CD8-positive, alpha-beta memory T cell (primary cell): ENCODE results near the gene RNF14. TPM values are rescaled to one million over a fixed set of nuclear protein-coding genes. Genes with fewer than 3 reads are reported as not detected.

Experiments
- CTCF ChIA-PET: fragments of 350-600 bp; sonication (Branson Sonifier 250); formaldehyde crosslinking; loops from one replicate; lab custom pipeline; 2021; ENCODE audit warnings: antibody characterized with exemption; lab: Charles Lee
- POLR2A ChIA-PET: fragments of 350-600 bp; sonication (Branson Sonifier 250); formaldehyde crosslinking; loops from one replicate; lab custom pipeline; 2021; ENCODE audit warnings: antibody characterized with exemption; lab: Charles Lee
- DNase-seq, 5 donors: peaks; one replicate each; pipeline versions ENCODE4 v3.0.0 to v3.0.0-alpha.2; 2020 to 2022; ENCODE audit warnings: mixed read lengths in 1 of 5
- H3K27ac ChIP-seq: one replicate; pipeline ENCODE4 v1.7.0; 2013; ENCODE audit warnings: low read depth, mild to moderate bottlenecking, low read length, moderate library complexity
- H3K27me3 ChIP-seq: 2 replicates; pipeline ENCODE4 v1.7.0; 2013; ENCODE audit warnings: low read length, mild to moderate bottlenecking; ENCODE audit not compliant: insufficient read depth, poor library complexity, severe bottlenecking
- H3K36me3 ChIP-seq: 2 replicates; pipeline ENCODE4 v1.7.0; 2013; ENCODE audit warnings: mild to moderate bottlenecking, low read length, moderate library complexity; ENCODE audit not compliant: insufficient read depth
- H3K4me1 ChIP-seq: 2 replicates; pipeline ENCODE4 v1.7.0; 2013; ENCODE audit warnings: mild to moderate bottlenecking, low read length, moderate library complexity; ENCODE audit not compliant: insufficient read depth
- H3K4me3 ChIP-seq: 2 replicates; pipeline ENCODE4 v1.7.0; 2013; ENCODE audit warnings: mild to moderate bottlenecking, low read length
- H3K9me3 ChIP-seq: 2 replicates; pipeline ENCODE4 v1.7.0; 2013; ENCODE audit warnings: mild to moderate bottlenecking, low read length
- H3K27ac Mint-ChIP-seq, 8 donors: one replicate each; pipeline ENCODE4 v1.8.0; 2020 to 2021; ENCODE audit warnings: mixed read lengths in 8 of 8, mild to moderate bottlenecking in 6 of 8, inconsistent platforms in 3 of 8, moderate library complexity in 3 of 8
- H3K27me3 Mint-ChIP-seq, 2 donors: one replicate each; pipeline ENCODE4 v1.8.0; 2020 to 2021; ENCODE audit warnings: mixed read lengths in 2 of 2, mild to moderate bottlenecking in 1 of 2, moderate library complexity in 1 of 2
- H3K36me3 Mint-ChIP-seq, 3 donors: one replicate each; pipeline ENCODE4 v1.8.0; 2020 to 2021; ENCODE audit warnings: mixed read lengths in 3 of 3, inconsistent platforms in 1 of 3, mild to moderate bottlenecking in 1 of 3
- H3K4me1 Mint-ChIP-seq, 3 donors: one replicate each; pipeline ENCODE4 v1.8.0; 2020 to 2021; ENCODE audit warnings: mixed read lengths in 3 of 3, inconsistent platforms in 1 of 3, mild to moderate bottlenecking in 1 of 3
- H3K4me3 Mint-ChIP-seq, 7 donors: one replicate each; pipeline ENCODE4 v1.8.0; 2020 to 2021; ENCODE audit warnings: mixed read lengths in 7 of 7, mild to moderate bottlenecking in 6 of 7, moderate library complexity in 4 of 7, inconsistent platforms in 2 of 7
- H3K9me3 Mint-ChIP-seq, 5 donors: one replicate each; pipeline ENCODE4 v1.8.0; 2020 to 2022; ENCODE audit warnings: mixed read lengths in 5 of 5, mild to moderate bottlenecking in 3 of 5, moderate library complexity in 2 of 5, inconsistent platforms in 1 of 5
- polyA plus RNA-seq: library from polyadenylated mRNA; unstranded; fragments of 300-500 nt; fragmentation: Illumina TruSeq; gene quantifications from one replicate; pipeline ENCODE4 v1.2.3, GENCODE V29; 2021
- total RNA-seq, 2 experiments: library from RNA; stranded (reverse); gene quantifications; one replicate each; pipeline ENCODE4 v1.2.3, GENCODE V29; 2021

RNF14 gene
- total and polyA plus RNA-seq, 3 experiments from 2014 or later = 43.7 to 49.6 (median 46.2) TPM

GRCh38 chr5:141969783-141970771, 1.2 kb downstream of the RNF14 start:
- Histone ChIP-seq H3K27me3 (no peaks in the 10 kb centered on the region), H3K4me3 (peak overlapping the region; percentile 69), H3K36me3 (peaks cover 11% of the 10 kb centered on the region), H3K4me1 (peaks cover 22% of the 10 kb centered on the region), H3K27ac (peak overlapping the region; percentile 74), H3K9me3 (no peaks in the 10 kb centered on the region)
- Mint-ChIP-seq H3K27me3 (no peaks in the 10 kb centered on the region), H3K4me1 (peaks cover 29 to 54% (median 51%) of the 10 kb centered on the region in 3 donors), H3K9me3 (no peaks in the 10 kb centered on the region), H3K27ac (peak overlapping the region; percentile 96 to 99 (median 98)), H3K4me3 (peak overlapping the region; percentile 87 to 97 (median 95)), H3K36me3 (peaks cover 0 to 33% (median 7%) of the 10 kb centered on the region in 3 donors)
- POLR2A ChIA-PET = interaction anchor here (0.5 to 2.0 kb wide), 15 partner anchors 10 to 1008 kb away, joined by 3 to 27 read pairs (median 4); partner anchors contain the start of genes DELE1, FCHSD1, GNPDA1 and NDFIP1
- CTCF ChIA-PET = interaction anchor here (0.8 to 6.2 kb wide), 37 partner anchors 8 to 743 kb away, joined by 3 to 76 read pairs (median 4); partner anchors contain the start of genes DIAPH1, GNPDA1 and PCDH12
- no peak for DNase-seq

DNA sequence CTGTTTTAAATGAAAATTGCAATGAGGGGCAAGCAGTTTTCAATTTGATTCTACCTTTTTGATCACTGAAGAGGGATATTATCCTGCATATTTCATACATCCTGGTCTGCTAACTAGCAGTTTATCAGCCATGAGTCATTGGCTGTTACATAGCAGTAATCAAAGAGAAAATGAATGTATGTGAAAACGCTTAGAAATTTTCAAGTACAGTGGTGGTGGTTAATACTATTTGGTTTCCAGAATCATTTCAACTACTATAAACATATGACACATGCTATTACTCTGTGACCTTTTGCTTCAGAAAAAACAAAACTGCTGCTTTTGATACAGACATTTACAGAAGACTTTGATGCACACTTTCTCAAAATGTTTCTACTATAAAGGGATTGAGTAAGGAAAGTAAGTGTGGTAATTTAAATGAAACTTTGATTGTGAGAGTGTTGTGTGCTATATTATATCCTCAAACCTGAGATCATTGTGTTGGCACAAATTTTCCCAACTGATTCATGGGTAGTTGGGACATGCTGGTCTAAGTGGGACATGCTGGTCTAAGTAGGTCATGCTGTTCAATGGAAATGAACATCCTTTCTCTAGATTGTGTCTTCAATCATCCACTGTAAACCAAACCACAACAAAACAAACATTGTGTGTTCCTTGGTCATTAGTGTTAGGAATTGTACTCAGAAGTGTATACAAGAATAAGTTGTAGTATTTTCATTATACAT, 5.1 kb downstream of the RNF14 start:
- ChIA-PET CTCF (no interaction called here), POLR2A (no interaction called here)
- Histone ChIP-seq H3K27me3 (no peaks in the 10 kb centered on the region), H3K27ac (no peak overlapping the region), H3K4me1 (peaks cover 22% of the 10 kb centered on the region), H3K9me3 (no peaks in the 10 kb centered on the region), H3K36me3 (peaks cover 23% of the 10 kb centered on the region), H3K4me3 (no peak overlapping the region)
- no peak overlapping the region for H3K4me3 Mint-ChIP-seq
- no peaks in the 10 kb centered on the region for H3K27me3 Mint-ChIP-seq
- no peaks in the 10 kb centered on the region for H3K9me3 Mint-ChIP-seq
- peaks cover 28 to 59% (median 46%) of the 10 kb centered on the region in 3 donors for H3K4me1 Mint-ChIP-seq
- H3K27ac Mint-ChIP-seq = peak overlapping the region in 2 of 8 donors; percentile 13 to 58
- H3K36me3 Mint-ChIP-seq = peaks cover 5 to 60% (median 16%) of the 10 kb centered on the region in 3 donors
- no peak for DNase-seq

GRCh38 chr5:141976176-141976575, 7.3 kb downstream of the RNF14 start:
- Histone ChIP-seq H3K27ac (no peak overlapping the region), H3K9me3 (no peaks in the 10 kb centered on the region), H3K27me3 (no peaks in the 10 kb centered on the region), H3K36me3 (peaks cover 35% of the 10 kb centered on the region), H3K4me1 (peaks cover 8% of the 10 kb centered on the region), H3K4me3 (no peak overlapping the region)
- Mint-ChIP-seq H3K36me3 (peaks cover 11 to 68% (median 27%) of the 10 kb centered on the region in 3 donors), H3K4me1 (peaks cover 13 to 40% (median 29%) of the 10 kb centered on the region in 3 donors), H3K4me3 (no peak overlapping the region), H3K27ac (peak overlapping the region in 1 of 8 donors; percentile 61), H3K27me3 (no peaks in the 10 kb centered on the region), H3K9me3 (no peaks in the 10 kb centered on the region)
- ChIA-PET CTCF (interaction anchor here (0.6 to 4.0 kb wide), 7 partner anchors 8 to 284 kb away, joined by 3 to 22 read pairs (median 5); partner anchors contain the start of gene RNF14), POLR2A (interaction anchor here (0.5 to 1.5 kb wide), 3 partner anchors 14 to 79 kb away, joined by 3 to 9 read pairs (median 5); no protein-coding TSS in a partner anchor)
- no peak for DNase-seq

DNA sequence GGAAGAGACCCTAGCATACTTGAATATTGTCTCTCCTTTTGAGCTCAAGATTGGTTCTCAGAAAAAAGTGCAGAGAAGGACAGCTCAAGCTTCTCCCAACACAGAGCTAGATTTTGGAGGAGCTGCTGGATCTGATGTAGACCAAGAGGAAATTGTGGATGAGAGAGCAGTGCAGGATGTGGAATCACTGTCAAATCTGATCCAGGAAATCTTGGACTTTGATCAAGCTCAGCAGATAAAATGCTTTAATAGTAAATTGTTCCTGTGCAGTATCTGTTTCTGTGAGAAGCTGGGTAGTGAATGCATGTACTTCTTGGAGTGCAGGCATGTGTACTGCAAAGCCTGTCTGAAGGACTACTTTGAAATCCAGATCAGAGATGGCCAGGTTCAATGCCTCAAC, 9.5 kb downstream of the RNF14 start:
- H3K27ac Mint-ChIP-seq = peak overlapping the region in 1 of 8 donors; percentile 28
- H3K36me3 Mint-ChIP-seq = peaks cover 11 to 81% (median 34%) of the 10 kb centered on the region in 3 donors
- DNase-seq = no peak
- no peaks in the 10 kb centered on the region for H3K9me3 ChIP-seq
- ChIA-PET POLR2A (interaction anchor here (0.7 to 1.7 kb wide), 2 partner anchors 10 to 97 kb away, joined by 3 to 4 read pairs; partner anchors contain the start of gene RNF14), CTCF (interaction anchor here (1.0 to 4.0 kb wide), 5 partner anchors 10 to 287 kb away, joined by 3 to 22 read pairs (median 6); partner anchors contain the start of gene RNF14)
- H3K27me3 ChIP-seq = no peaks in the 10 kb centered on the region
- H3K36me3 ChIP-seq = peaks cover 35% of the 10 kb centered on the region
- no peaks in the 10 kb centered on the region for H3K27me3 Mint-ChIP-seq
- H3K4me1 ChIP-seq = peaks cover 8% of the 10 kb centered on the region
- H3K4me1 Mint-ChIP-seq = peaks cover 13 to 31% (median 27%) of the 10 kb centered on the region in 3 donors
- H3K27ac ChIP-seq = no peak overlapping the region
- H3K4me3 Mint-ChIP-seq = no peak overlapping the region
- no peaks in the 10 kb centered on the region for H3K9me3 Mint-ChIP-seq
- no peak overlapping the region for H3K4me3 ChIP-seq

DNA sequence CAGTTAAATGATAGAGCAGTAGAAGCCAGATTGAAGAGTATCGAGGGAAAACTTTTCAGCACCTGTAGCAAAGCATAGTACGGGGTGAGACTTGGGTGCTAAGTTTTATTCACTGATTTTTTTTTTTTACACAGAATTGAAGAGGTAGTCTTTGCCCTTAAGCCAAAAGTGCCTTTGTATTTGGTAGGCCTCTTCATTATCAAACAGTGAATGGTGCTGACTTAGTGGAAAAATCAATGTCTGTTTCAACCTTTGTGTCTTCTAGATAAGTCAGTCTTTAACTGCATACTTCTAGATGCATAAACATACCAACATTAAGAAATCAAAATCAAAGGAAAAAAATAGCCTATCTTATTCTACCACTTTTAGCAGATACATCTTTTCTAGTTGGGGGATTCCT, 13.7 kb downstream of the RNF14 start:
- no peak overlapping the region for H3K4me3 ChIP-seq
- H3K36me3 ChIP-seq = peaks cover 41% of the 10 kb centered on the region
- Mint-ChIP-seq H3K27me3 (no peaks in the 10 kb centered on the region), H3K4me1 (peaks cover 0 to 5% (median 0%) of the 10 kb centered on the region in 3 donors), H3K4me3 (no peak overlapping the region), H3K36me3 (peaks cover 11 to 89% (median 32%) of the 10 kb centered on the region in 3 donors), H3K27ac (no peak overlapping the region), H3K9me3 (no peaks in the 10 kb centered on the region)
- no peak overlapping the region for H3K27ac ChIP-seq
- no peaks in the 10 kb centered on the region for H3K9me3 ChIP-seq
- no peaks in the 10 kb centered on the region for H3K27me3 ChIP-seq
- DNase-seq = no peak
- no peaks in the 10 kb centered on the region for H3K4me1 ChIP-seq
- CTCF ChIA-PET = no interaction called here
- POLR2A ChIA-PET = interaction anchor here (0.5 kb wide), 1 partner anchor 110 kb away, joined by 6 read pairs; no protein-coding TSS in a partner anchor

- Histone ChIP-seq H3K4me1 (no peaks in the 10 kb centered on the region), H3K27me3 (no peaks in the 10 kb centered on the region), H3K27ac (no peak overlapping the region), H3K36me3 (peaks cover 20% of the 10 kb centered on the region), H3K4me3 (no peak overlapping the region), H3K9me3 (no peaks in the 10 kb centered on the region)
- peak overlapping the region in 2 of 8 donors; percentile 24 to 43 for H3K27ac Mint-ChIP-seq
- H3K4me1 Mint-ChIP-seq = no peaks in the 10 kb centered on the region
- H3K4me3 Mint-ChIP-seq = no peak overlapping the region
- POLR2A ChIA-PET = interaction anchor here (1.4 kb wide), 1 partner anchor 17 kb away, joined by 4 read pairs; the partner anchor contains the start of gene RNF14
- DNase-seq = no peak
- H3K9me3 Mint-ChIP-seq = no peaks in the 10 kb centered on the region
- no peaks in the 10 kb centered on the region for H3K27me3 Mint-ChIP-seq
- CTCF ChIA-PET = interaction anchor here (0.9 to 1.8 kb wide), 4 partner anchors 13 to 294 kb away, joined by 3 to 6 read pairs (median 4); partner anchors contain the start of gene RNF14
- H3K36me3 Mint-ChIP-seq = peaks cover 4 to 78% (median 26%) of the 10 kb centered on the region in 3 donors
Measured at GRCh38 chr5:141986072-141986471, 17.2 kb downstream of the RNF14 start.

GRCh38 chr5:141989720-141990119, 20.8 kb downstream of the RNF14 start:
- no peak overlapping the region for H3K27ac Mint-ChIP-seq
- CTCF ChIA-PET = interaction anchor here (1.1 to 4.7 kb wide), 9 partner anchors 14 to 709 kb away, joined by 5 to 80 read pairs (median 10); partner anchors contain the start of gene RNF14

More at GRCh38 chr5:141989720-141990119, 20.8 kb downstream of the RNF14 start:
- no peak overlapping the region for H3K27ac ChIP-seq
- POLR2A ChIA-PET = interaction anchor here (0.6 to 0.7 kb wide), 3 partner anchors 13 to 287 kb away, joined by 3 to 6 read pairs (median 5); no protein-coding TSS in a partner anchor
- Mint-ChIP-seq H3K4me3 (no peak overlapping the region), H3K27me3 (peaks cover 0 to 1% of the 10 kb centered on the region in 2 donors), H3K9me3 (no peaks in the 10 kb centered on the region), H3K36me3 (peaks cover 8 to 76% (median 21%) of the 10 kb centered on the region in 3 donors), H3K4me1 (peaks cover 3 to 14% (median 5%) of the 10 kb centered on the region in 3 donors)
- H3K36me3 ChIP-seq = peaks cover 18% of the 10 kb centered on the region
- H3K4me1 ChIP-seq = peaks cover 9% of the 10 kb centered on the region
- no peaks in the 10 kb centered on the region for H3K27me3 ChIP-seq
- no peak for DNase-seq
- no peaks in the 10 kb centered on the region for H3K9me3 ChIP-seq
- H3K4me3 ChIP-seq = no peak overlapping the region
